GM12878 (cell line): Measurements from ENCODE around the gene TNRC6B.

Experiments
- CTCF ChIP-seq, 3 experiments: IDR thresholded peaks in 2 of 3; conservative IDR thresholded peaks in 1 of 3; 2 replicates each; pipeline ENCODE4 v1.5.1; 2011; ENCODE audit warnings: low read depth in 3 of 3, low read length in 3 of 3, mild to moderate bottlenecking in 3 of 3, control low read depth in 2 of 3, moderate library complexity in 2 of 3, inconsistent platforms in 1 of 3, mixed read lengths in 1 of 3; ENCODE audit not compliant: control insufficient read depth in 2 of 3, insufficient read depth in 1 of 3; ENCODE audit errors: extremely low read depth in 1 of 3
- EED ChIP-seq: sonication (generic); IDR thresholded peaks from 2 replicates; pipeline ENCODE4 v1.6.1; 2016; ENCODE audit warnings: antibody characterized with exemption, low read depth
- FOXM1 ChIP-seq: IDR thresholded peaks from 2 replicates; pipeline ENCODE4 v1.6.1; 2012; ENCODE audit warnings: low read depth, mild to moderate bottlenecking, inconsistent platforms, low read length, moderate library complexity
- KDM1A ChIP-seq: fragments of 200-600 bp; sonication (generic); IDR thresholded peaks from 2 replicates; pipeline ENCODE4 v1.6.1; 2016; ENCODE audit warnings: borderline replicate concordance
- NFIC ChIP-seq: IDR thresholded peaks from 2 replicates; pipeline ENCODE4 v1.6.1; 2012; ENCODE audit warnings: low read depth, mild to moderate bottlenecking, inconsistent platforms, low read length, moderate library complexity
- PKNOX1 ChIP-seq: fragments of 450-650 bp; IDR thresholded peaks from 2 replicates; pipeline ENCODE4 v1.6.1; 2016; ENCODE audit warnings: mild to moderate bottlenecking
- POLR2A ChIP-seq: IDR thresholded peaks from 2 replicates; pipeline ENCODE4 v1.6.1; 2011; ENCODE audit warnings: low read depth, mild to moderate bottlenecking, low read length
- RFX5 ChIP-seq: IDR thresholded peaks from 2 replicates; pipeline ENCODE4 v1.6.1; 2011; ENCODE audit warnings: low read depth, low read length, improper control_type of control experiment
- SP1 ChIP-seq: IDR thresholded peaks from one replicate; pipeline ENCODE4 v1.6.1; 2011; ENCODE audit warnings: low read depth, low read length
- USF1 ChIP-seq: IDR thresholded peaks from 2 replicates; pipeline ENCODE4 v1.6.1; 2011; ENCODE audit warnings: borderline replicate concordance, low read depth, mild to moderate bottlenecking, moderate library complexity, mixed read lengths, low read length; ENCODE audit not compliant: insufficient read depth; ENCODE audit errors: extremely low read length
- ZNF217 ChIP-seq: fragments of 450-650 bp; IDR thresholded peaks from 2 replicates; pipeline ENCODE4 v1.6.1; 2017; ENCODE audit warnings: antibody characterized with exemption, mild to moderate bottlenecking
- TF ChIP-seq, protein P1 (sequence below): fragments of 450-650 bp; formaldehyde crosslinking; IDR thresholded peaks from 2 replicates; pipeline ENCODE4 v1.4.0; 2022; ENCODE audit warnings: mild to moderate bottlenecking, moderate library complexity
- TF ChIP-seq, protein P2 (sequence below): IDR thresholded peaks from 2 replicates; pipeline ENCODE4 v1.6.1; 2011; ENCODE audit warnings: low read depth, mild to moderate bottlenecking, low read length, moderate library complexity, borderline replicate concordance; ENCODE audit errors: extremely low read depth

- TF ChIP-seq POLR2A (no peak), CTCF (IDR thresholded peaks at IDR 0.05 in 2 of 3, conservative IDR thresholded peaks at IDR 0.05 in 1 of 3; ENCODE audit: control insufficient read depth in 2 of 3, extremely low read depth in 1 of 3, insufficient read depth in 1 of 3, low read depth in 3 of 3, low read length in 3 of 3) (no peak), USF1 (no peak), ZNF217 (no peak), SP1 (no peak), NFIC (no peak), RFX5 (no peak), EED (no peak), FOXM1 (no peak), PKNOX1 (no peak), KDM1A (no peak)
- TF ChIP-seq, protein P1, sequence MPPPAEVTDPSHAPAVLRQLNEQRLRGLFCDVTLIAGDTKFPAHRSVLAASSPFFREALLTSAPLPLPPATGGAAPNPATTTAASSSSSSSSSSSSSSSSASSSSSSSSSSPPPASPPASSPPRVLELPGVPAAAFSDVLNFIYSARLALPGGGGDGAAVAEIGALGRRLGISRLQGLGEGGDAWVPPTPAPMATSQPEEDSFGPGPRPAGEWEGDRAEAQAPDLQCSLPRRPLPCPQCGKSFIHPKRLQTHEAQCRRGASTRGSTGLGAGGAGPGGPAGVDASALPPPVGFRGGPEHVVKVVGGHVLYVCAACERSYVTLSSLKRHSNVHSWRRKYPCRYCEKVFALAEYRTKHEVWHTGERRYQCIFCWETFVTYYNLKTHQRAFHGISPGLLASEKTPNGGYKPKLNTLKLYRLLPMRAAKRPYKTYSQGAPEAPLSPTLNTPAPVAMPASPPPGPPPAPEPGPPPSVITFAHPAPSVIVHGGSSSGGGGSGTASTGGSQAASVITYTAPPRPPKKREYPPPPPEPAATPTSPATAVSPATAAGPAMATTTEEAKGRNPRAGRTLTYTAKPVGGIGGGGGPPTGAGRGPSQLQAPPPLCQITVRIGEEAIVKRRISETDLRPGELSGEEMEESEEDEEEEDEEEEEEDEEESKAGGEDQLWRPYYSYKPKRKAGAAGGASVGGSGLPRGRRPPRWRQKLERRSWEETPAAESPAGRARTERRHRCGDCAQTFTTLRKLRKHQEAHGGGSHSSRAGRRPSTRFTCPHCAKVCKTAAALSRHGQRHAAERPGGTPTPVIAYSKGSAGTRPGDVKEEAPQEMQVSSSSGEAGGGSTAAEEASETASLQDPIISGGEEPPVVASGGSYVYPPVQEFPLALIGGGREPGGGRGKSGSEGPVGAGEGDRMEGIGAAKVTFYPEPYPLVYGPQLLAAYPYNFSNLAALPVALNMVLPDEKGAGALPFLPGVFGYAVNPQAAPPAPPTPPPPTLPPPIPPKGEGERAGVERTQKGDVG = no peak
- TF ChIP-seq, protein P2, sequence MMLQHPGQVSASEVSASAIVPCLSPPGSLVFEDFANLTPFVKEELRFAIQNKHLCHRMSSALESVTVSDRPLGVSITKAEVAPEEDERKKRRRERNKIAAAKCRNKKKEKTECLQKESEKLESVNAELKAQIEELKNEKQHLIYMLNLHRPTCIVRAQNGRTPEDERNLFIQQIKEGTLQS = no peak
Observed at GRCh38 chr22:40285513-40285912, 107.8 kb downstream of the TNRC6B start.
